Measurements from ENCODE around the gene CLNK.
A peak's percentile ranks its signal among the peaks of the same experiment; 100 is the strongest.

DNA sequence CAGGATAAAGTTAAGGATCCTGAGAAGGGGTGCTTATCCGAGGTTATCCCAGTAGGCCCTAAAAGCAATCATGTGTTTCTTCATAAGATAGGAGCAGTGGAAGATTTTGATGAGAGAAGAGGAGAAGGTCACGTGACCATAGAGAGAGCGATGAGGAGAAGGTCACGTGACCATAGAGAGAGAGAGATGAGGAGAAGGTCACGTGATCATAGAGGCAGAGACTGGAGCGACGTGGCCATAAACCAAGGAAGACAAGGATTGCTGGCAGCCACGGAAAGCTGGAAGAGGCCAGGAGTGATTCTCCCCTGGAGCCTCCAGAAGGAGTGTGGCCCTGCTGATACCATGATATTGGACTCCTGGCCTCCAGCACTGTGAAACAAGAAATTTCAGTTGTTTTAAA is 188.9 kb downstream of the CLNK start:
- TF ChIP-seq POLR2A (IDR thresholded peaks at IDR 0.05; ENCODE audit: insufficient read depth in 1 of 2, low read depth in 2 of 2, low read length in 2 of 2) (no peak), ZNF577 (CRISPR knock-in tag; IDR thresholded peaks at IDR 0.05; ENCODE audit: borderline replicate concordance, low read depth) (no peak), YY1 (IDR thresholded peaks at IDR 0.05; ENCODE audit: insufficient read depth, insufficient replicate concordance, low read depth, low read length) (no peak), TMF1 (CRISPR knock-in tag; IDR thresholded peaks at IDR 0.05; ENCODE audit: low read depth) (no peak), SRSF1 (optimal IDR thresholded peaks at IDR 0.05; ENCODE audit: low read depth, low read length) (no peak), POLR2AphosphoS5 (IDR thresholded peaks at IDR 0.05; ENCODE audit: low read depth, low read length) (no peak)
- TF ChIP-seq, protein P1, sequence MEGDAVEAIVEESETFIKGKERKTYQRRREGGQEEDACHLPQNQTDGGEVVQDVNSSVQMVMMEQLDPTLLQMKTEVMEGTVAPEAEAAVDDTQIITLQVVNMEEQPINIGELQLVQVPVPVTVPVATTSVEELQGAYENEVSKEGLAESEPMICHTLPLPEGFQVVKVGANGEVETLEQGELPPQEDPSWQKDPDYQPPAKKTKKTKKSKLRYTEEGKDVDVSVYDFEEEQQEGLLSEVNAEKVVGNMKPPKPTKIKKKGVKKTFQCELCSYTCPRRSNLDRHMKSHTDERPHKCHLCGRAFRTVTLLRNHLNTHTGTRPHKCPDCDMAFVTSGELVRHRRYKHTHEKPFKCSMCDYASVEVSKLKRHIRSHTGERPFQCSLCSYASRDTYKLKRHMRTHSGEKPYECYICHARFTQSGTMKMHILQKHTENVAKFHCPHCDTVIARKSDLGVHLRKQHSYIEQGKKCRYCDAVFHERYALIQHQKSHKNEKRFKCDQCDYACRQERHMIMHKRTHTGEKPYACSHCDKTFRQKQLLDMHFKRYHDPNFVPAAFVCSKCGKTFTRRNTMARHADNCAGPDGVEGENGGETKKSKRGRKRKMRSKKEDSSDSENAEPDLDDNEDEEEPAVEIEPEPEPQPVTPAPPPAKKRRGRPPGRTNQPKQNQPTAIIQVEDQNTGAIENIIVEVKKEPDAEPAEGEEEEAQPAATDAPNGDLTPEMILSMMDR (CRISPR knock-in tag; IDR thresholded peaks at IDR 0.05) = no peak
- TF ChIP-seq, protein P2, sequence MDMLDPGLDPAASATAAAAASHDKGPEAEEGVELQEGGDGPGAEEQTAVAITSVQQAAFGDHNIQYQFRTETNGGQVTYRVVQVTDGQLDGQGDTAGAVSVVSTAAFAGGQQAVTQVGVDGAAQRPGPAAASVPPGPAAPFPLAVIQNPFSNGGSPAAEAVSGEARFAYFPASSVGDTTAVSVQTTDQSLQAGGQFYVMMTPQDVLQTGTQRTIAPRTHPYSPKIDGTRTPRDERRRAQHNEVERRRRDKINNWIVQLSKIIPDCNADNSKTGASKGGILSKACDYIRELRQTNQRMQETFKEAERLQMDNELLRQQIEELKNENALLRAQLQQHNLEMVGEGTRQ (IDR thresholded peaks at IDR 0.05; ENCODE audit: low read depth, low read length) = peak; percentile 99
- TF ChIP-seq, protein P2 (CRISPR knock-in tag; IDR thresholded peaks at IDR 0.05; ENCODE audit: borderline replicate concordance) = no peak
- TF ChIP-seq, protein P3, sequence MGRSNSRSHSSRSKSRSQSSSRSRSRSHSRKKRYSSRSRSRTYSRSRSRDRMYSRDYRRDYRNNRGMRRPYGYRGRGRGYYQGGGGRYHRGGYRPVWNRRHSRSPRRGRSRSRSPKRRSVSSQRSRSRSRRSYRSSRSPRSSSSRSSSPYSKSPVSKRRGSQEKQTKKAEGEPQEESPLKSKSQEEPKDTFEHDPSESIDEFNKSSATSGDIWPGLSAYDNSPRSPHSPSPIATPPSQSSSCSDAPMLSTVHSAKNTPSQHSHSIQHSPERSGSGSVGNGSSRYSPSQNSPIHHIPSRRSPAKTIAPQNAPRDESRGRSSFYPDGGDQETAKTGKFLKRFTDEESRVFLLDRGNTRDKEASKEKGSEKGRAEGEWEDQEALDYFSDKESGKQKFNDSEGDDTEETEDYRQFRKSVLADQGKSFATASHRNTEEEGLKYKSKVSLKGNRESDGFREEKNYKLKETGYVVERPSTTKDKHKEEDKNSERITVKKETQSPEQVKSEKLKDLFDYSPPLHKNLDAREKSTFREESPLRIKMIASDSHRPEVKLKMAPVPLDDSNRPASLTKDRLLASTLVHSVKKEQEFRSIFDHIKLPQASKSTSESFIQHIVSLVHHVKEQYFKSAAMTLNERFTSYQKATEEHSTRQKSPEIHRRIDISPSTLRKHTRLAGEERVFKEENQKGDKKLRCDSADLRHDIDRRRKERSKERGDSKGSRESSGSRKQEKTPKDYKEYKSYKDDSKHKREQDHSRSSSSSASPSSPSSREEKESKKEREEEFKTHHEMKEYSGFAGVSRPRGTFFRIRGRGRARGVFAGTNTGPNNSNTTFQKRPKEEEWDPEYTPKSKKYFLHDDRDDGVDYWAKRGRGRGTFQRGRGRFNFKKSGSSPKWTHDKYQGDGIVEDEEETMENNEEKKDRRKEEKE (IDR thresholded peaks at IDR 0.05) = no peak
